Loucy (cell line): ENCODE data around the gene STK39.

ENCODE experiments used
- EZH2phosphoT487 ChIP-seq: fragments of 200-600 bp; IDR thresholded peaks from 2 replicates; pipeline ENCODE4 v1.6.1; 2018; ENCODE audit warnings: antibody characterized with exemption, mild to moderate bottlenecking, moderate library complexity, borderline replicate concordance
- TF ChIP-seq, protein P1 (sequence below): fragments of 200-600 bp; sonication (generic); conservative IDR thresholded peaks from 2 replicates; pipeline ENCODE4 v1.5.1; 2014; ENCODE audit warnings: mild to moderate bottlenecking, antibody characterized with exemption, low read length

DNA sequence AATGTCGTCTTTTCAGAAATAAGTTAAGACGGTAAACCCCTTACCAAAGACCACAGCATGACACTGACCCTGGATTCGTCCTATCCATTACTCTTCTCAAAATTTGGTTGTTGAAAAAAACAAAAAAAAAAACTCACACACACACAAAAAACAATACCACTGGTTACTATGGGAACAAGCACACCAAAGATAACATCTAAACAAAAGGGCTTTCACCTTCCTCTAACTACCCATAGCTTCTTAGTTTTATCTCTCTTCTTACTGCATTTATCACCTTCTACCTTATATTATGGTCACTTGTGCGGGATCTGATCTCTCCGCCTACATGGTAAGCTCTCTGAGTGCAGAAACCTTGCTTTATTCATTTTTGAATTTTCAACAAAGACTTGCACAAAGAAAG is 192.7 kb downstream of the STK39 start:
- TF ChIP-seq, protein P1, sequence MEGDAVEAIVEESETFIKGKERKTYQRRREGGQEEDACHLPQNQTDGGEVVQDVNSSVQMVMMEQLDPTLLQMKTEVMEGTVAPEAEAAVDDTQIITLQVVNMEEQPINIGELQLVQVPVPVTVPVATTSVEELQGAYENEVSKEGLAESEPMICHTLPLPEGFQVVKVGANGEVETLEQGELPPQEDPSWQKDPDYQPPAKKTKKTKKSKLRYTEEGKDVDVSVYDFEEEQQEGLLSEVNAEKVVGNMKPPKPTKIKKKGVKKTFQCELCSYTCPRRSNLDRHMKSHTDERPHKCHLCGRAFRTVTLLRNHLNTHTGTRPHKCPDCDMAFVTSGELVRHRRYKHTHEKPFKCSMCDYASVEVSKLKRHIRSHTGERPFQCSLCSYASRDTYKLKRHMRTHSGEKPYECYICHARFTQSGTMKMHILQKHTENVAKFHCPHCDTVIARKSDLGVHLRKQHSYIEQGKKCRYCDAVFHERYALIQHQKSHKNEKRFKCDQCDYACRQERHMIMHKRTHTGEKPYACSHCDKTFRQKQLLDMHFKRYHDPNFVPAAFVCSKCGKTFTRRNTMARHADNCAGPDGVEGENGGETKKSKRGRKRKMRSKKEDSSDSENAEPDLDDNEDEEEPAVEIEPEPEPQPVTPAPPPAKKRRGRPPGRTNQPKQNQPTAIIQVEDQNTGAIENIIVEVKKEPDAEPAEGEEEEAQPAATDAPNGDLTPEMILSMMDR = no peak
- no peak for TF ChIP-seq EZH2phosphoT487
